Myometrial cell (primary cell): ENCODE results near the gene BMS1. TPM values are rescaled to one million over a fixed set of nuclear protein-coding genes. Genes with fewer than 3 reads are reported as not detected.

Experiments used
- total RNA-seq: library from RNA; depleted of rRNA; stranded (reverse); fragments of >200 nt; gene quantifications from 2 replicates; pipeline ENCODE4 v1.2.3, GENCODE V29; 2015

BMS1 gene
- total RNA-seq, result 13.0 and 14.9 TPM in 2 replicates

GRCh38 chr10:42782446-42783180 is at the start of gene BMS1:
Gene BMS1, plus strand, starts transcription at chr10:42782795. Its CDS starts 1,600 bp downstream, at chr10:42784395.

Other genes starting within 250 kb of the BMS1 start
- gene ZNF33B, start 144.2 kb upstream of the BMS1 start, total RNA-seq, result 1.4 and 2.8 TPM in 2 replicates